Body of pancreas (tissue), 4 donors: ENCODE data around the gene ALKBH2.

ENCODE experiments used
- POLR2A ChIP-seq, 3 donors: fragments of 450-650 bp; IDR thresholded peaks; one replicate each; pipeline ENCODE4 v1.6.1; 2016; ENCODE audit warnings: antibody characterized with exemption in 3 of 3, mild to moderate bottlenecking in 2 of 3
- TF ChIP-seq, protein P1 (sequence below), 7 experiments: fragments of 450-650 bp in 4 of 7; fragments of 200-600 bp in 3 of 7; sonication (generic) in 3 of 7; IDR thresholded peaks; one replicate each; pipeline ENCODE4 v1.5.1; 2016 to 2019; ENCODE audit warnings: antibody characterized with exemption in 7 of 7

GRCh38 chr12:109126784-109127183, 33.5 kb upstream of the ALKBH2 start:
- TF ChIP-seq, protein P1, sequence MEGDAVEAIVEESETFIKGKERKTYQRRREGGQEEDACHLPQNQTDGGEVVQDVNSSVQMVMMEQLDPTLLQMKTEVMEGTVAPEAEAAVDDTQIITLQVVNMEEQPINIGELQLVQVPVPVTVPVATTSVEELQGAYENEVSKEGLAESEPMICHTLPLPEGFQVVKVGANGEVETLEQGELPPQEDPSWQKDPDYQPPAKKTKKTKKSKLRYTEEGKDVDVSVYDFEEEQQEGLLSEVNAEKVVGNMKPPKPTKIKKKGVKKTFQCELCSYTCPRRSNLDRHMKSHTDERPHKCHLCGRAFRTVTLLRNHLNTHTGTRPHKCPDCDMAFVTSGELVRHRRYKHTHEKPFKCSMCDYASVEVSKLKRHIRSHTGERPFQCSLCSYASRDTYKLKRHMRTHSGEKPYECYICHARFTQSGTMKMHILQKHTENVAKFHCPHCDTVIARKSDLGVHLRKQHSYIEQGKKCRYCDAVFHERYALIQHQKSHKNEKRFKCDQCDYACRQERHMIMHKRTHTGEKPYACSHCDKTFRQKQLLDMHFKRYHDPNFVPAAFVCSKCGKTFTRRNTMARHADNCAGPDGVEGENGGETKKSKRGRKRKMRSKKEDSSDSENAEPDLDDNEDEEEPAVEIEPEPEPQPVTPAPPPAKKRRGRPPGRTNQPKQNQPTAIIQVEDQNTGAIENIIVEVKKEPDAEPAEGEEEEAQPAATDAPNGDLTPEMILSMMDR (IDR thresholded peaks at IDR 0.05) = no peak
- no peak for TF ChIP-seq POLR2A (IDR thresholded peaks at IDR 0.05)
